Karpas-422 (cell line): ENCODE results near the gene RAC2. TPM values are rescaled to one million over a fixed set of nuclear protein-coding genes. Genes with fewer than 3 reads are reported as not detected.

ENCODE experiments used
- DNase-seq: peaks from one replicate; pipeline ENCODE4 v3.0.0-alpha.2; 2015
- H2AFZ ChIP-seq: fragments of 200-600 bp; sonication (generic); 2 replicates; pipeline ENCODE4 v1.6.1; 2014; ENCODE audit warnings: antibody characterized with exemption, low read length, mixed read lengths
- H3K27ac ChIP-seq: fragments of 200-600 bp; sonication (generic); 2 replicates; pipeline ENCODE4 v1.5.1; 2014; ENCODE audit warnings: mild to moderate bottlenecking, low read length, moderate library complexity
- H3K27me3 ChIP-seq: fragments of 200-600 bp; sonication (generic); 2 replicates; pipeline ENCODE4 v1.6.1; 2014; ENCODE audit warnings: low read length, mixed read lengths
- H3K36me3 ChIP-seq: fragments of 200-600 bp; sonication (generic); 2 replicates; pipeline ENCODE4 v1.6.1; 2014; ENCODE audit warnings: low read length, mixed read lengths; ENCODE audit not compliant: insufficient read depth
- H3K4me1 ChIP-seq: fragments of 200-600 bp; sonication (generic); 2 replicates; pipeline ENCODE4 v1.6.1; 2014; ENCODE audit warnings: mild to moderate bottlenecking, low read length, mixed read lengths
- H3K4me2 ChIP-seq: fragments of 200-600 bp; sonication (generic); 2 replicates; pipeline ENCODE4 v1.6.1; 2014; ENCODE audit warnings: low read length, low read depth, mild to moderate bottlenecking; ENCODE audit not compliant: poor library complexity, severe bottlenecking
- H3K4me3 ChIP-seq: fragments of 200-600 bp; sonication (generic); 2 replicates; pipeline ENCODE4 v1.5.1; 2014; ENCODE audit warnings: mild to moderate bottlenecking, antibody characterized with exemption, low read length, mixed read lengths
- H3K79me2 ChIP-seq: fragments of 200-600 bp; sonication (generic); 2 replicates; pipeline ENCODE4 v1.6.1; 2014; ENCODE audit warnings: mild to moderate bottlenecking, low read length, mixed read lengths
- H3K9ac ChIP-seq: fragments of 200-600 bp; sonication (generic); 2 replicates; pipeline ENCODE4 v1.6.0; 2014; ENCODE audit warnings: low read length
- H3K9me2 ChIP-seq: fragments of 200-600 bp; sonication (generic), shearing (Covaris generic); replicated peaks from 2 replicates; pipeline ENCODE4 v1.6.0; 2014; ENCODE audit warnings: mild to moderate bottlenecking, low read length, moderate library complexity; ENCODE audit not compliant: insufficient read depth
- H3K9me3 ChIP-seq: fragments of 300-700, 200-600 bp; sonication (generic); 2 replicates; pipeline ENCODE4 v1.6.1; 2014; ENCODE audit warnings: low read length, mixed read lengths
- H4K20me1 ChIP-seq: fragments of 200-600 bp; sonication (generic); 2 replicates; pipeline ENCODE4 v1.6.1; 2014; ENCODE audit warnings: mild to moderate bottlenecking, antibody characterized with exemption, low read length, low read depth; ENCODE audit not compliant: insufficient read depth
- total RNA-seq: library from RNA; depleted of rRNA; stranded (reverse); fragments of >200 nt; shearing (Covaris generic); gene quantifications from 2 replicates; pipeline ENCODE4 v1.2.3, GENCODE V29; 2014; ENCODE audit warnings: low replicate concordance

The RAC2 gene
- total RNA-seq, 1 experiment from 2014 or later, result 294 TPM

DNA sequence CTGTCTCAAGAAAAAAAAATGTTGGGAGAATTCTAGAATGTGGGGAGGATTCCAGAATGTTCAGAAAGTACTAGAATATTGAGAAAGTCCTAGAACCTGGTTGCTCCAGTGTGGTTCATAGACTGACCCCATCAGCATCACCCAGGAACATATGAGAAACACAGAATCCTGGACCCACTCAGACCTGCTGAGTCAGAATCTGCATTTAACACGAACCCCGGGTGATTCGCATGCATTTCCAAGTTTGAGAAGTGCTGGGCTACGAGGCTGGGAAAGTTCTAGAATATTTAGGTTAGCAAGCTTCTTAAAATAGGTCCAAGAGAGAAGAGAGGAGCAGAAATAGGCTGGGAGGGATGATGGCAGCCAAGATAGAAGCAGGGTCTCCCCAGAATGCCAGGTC lies 62.4 kb downstream of the RAC2 start:
- H3K27ac ChIP-seq, result no peak overlapping the region
- no peak overlapping the region for H3K4me3 ChIP-seq
- H3K9me2 ChIP-seq, result no peaks in the 10 kb centered on the region
- no peak overlapping the region for H2AFZ ChIP-seq
- H3K36me3 ChIP-seq, result no peaks in the 10 kb centered on the region
- H3K4me1 ChIP-seq, result peaks cover 4% of the 10 kb centered on the region; the same call in 1 of the 2 replicates
- H3K4me2 ChIP-seq, result no peak overlapping the region
- H3K9me3 ChIP-seq, result no peaks in the 10 kb centered on the region
- no peaks in the 10 kb centered on the region for H4K20me1 ChIP-seq
- no peak overlapping the region for H3K9ac ChIP-seq
- H3K27me3 ChIP-seq, result no peaks in the 10 kb centered on the region
- H3K79me2 ChIP-seq, result no peaks in the 10 kb centered on the region
- DNase-seq, result no peak

DNA sequence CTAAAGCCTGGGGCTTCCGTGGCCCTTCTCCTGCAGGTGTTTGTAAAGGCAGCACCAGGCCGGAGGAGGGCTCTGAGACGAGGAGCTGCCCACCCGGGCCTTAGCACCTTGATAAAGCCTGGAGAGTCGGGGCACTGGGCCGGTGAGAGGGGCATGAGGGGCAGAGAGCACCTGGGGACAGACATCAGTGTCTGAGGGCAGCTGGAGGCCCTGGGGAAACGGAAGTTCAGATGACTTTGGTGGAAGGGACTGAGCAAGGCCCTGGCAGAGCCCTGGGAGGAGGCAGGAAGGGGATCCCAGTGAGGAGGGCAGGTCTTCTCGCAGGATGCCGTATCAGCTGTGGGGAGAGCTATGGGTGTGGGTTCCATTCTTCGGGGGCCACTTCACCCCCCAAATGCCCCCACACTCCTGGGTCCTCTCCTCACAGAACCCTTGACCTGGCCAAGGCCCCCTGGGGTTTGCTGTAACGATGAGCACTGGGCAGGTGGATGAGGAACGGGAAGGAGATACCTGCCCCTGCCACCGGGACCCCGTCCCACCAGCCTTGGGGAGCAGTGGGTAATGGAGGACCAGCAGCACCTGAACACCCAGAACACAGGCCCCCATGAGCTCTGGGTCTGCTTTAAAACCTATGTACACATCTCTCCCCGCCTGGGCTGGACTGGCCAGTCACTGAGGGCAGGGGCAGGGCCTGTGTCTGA lies 63.4 kb downstream of the RAC2 start:
- H3K4me3 ChIP-seq, result no peak overlapping the region
- no peaks in the 10 kb centered on the region for H3K27me3 ChIP-seq
- no peaks in the 10 kb centered on the region for H3K36me3 ChIP-seq
- H3K9me2 ChIP-seq, result no peaks in the 10 kb centered on the region
- no peak for DNase-seq
- no peak overlapping the region for H3K4me2 ChIP-seq
- H3K27ac ChIP-seq, result no peak overlapping the region
- no peak overlapping the region for H3K9ac ChIP-seq
- H3K4me1 ChIP-seq, result peaks cover 5% of the 10 kb centered on the region; the same call in 1 of the 2 replicates
- no peaks in the 10 kb centered on the region for H3K9me3 ChIP-seq
- H4K20me1 ChIP-seq, result no peaks in the 10 kb centered on the region
- no peak overlapping the region for H2AFZ ChIP-seq
- H3K79me2 ChIP-seq, result no peaks in the 10 kb centered on the region

DNA sequence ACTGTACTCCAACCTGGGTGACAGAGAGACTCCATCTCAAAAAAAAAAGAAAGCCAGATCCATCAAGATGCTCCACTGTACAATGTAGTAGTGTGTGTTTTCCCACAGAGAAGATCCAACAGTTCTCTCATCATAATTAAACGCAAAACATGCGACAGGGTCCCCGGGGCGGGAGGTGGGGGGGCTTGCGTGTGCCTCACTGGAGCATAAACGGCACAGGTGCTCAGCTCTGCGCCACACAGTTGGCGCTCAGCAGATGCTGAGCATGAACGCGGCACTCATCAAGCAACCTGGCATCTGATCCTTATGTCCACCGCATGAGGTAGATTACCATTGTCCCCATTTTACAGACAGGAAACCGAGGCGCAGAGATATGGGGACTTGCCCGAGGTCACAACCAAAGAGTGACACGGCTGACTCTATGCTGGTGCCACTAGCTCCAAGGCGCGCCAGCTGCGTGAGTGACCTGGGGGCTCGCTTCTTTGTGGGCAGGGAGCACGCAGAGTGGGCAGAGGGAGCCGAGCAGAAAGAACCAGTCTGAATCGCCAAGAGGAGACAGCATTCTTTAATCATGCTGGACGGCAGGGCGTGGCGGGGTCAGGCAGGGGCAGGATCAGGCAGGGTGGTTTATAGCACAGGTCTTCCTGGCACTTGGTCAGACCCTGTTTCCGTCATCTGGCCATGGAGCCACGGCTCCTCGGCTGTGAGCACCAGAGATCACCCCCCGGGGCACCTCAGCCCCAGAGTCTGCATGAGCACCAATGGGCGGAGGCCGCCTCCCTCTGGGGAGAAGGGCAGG lies 64.2 kb downstream of the RAC2 start:
- Histone ChIP-seq H3K9me3 (no peaks in the 10 kb centered on the region), H2AFZ (no peak overlapping the region), H4K20me1 (no peaks in the 10 kb centered on the region), H3K36me3 (no peaks in the 10 kb centered on the region), H3K4me1 (peaks cover 5% of the 10 kb centered on the region; the same call in 1 of the 2 replicates), H3K4me3 (no peak overlapping the region), H3K4me2 (no peak overlapping the region), H3K27ac (no peak overlapping the region), H3K9ac (no peak overlapping the region), H3K27me3 (no peaks in the 10 kb centered on the region), H3K9me2 (no peaks in the 10 kb centered on the region), H3K79me2 (no peaks in the 10 kb centered on the region)
- no peak for DNase-seq

DNA sequence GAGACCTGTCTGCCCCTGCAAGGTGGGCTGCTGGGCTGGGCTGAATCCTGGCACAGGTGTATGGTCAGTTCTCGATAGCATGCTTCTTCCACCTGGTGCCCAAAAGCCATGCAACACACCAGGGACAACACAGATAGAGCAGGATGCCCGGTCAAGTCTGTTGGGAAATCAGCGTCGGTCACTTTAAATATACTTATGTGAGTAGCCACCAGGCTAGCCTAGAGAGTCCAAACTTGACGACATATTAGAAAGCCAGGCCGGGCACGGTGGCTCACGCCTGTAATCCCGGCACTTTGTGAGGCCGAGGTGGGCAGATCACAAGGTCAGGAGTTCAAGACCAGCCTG lies 65.0 kb downstream of the RAC2 start:
- no peak overlapping the region for H3K9ac ChIP-seq

DNA sequence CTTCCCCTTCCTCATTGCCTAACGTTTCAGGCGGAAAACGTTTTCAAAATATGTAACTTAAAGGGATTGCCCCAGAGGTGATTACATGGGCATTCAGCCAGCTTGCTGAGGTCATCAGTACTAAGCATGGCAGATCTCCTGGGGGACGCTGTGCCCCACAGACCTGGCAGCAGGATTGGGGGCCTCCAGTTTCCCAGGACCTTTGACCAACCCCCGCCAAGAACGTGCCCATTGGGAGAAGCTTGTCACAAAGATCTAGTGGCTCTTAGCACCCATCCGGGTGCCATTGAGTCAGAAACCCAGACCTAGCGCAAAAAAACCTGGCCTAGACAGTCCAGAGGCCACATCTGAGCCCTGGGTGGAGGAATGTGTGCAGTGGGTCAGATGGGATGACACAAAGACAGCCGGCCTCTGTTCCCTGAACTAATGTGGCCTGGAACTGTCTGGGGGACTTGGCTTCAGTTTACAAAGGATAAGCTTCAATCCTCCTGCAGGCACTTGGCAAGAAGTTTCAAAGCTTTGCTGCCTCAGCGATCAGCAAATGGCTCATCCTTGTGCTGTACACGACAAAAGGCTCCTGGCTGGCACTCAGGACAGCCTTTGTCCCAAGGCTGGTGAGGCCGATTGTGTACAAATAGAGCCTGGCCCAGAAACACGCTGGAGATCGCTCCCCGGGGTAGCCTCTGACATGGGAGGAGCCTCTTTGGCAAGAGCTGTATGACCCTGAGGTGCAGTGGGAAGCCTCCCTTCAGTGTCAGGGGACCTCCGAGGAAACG lies 65.5 kb downstream of the RAC2 start:
- H2AFZ ChIP-seq, result no peak overlapping the region
- no peaks in the 10 kb centered on the region for H3K9me3 ChIP-seq
- no peaks in the 10 kb centered on the region for H3K9me2 ChIP-seq
- peaks cover 5% of the 10 kb centered on the region; the same call in 1 of the 2 replicates for H3K4me1 ChIP-seq
- no peak overlapping the region for H3K27ac ChIP-seq
- H3K36me3 ChIP-seq, result no peaks in the 10 kb centered on the region
- no peaks in the 10 kb centered on the region for H4K20me1 ChIP-seq
- no peak overlapping the region for H3K4me2 ChIP-seq
- DNase-seq, result no peak
- no peak overlapping the region for H3K4me3 ChIP-seq
- H3K79me2 ChIP-seq, result no peaks in the 10 kb centered on the region
- H3K9ac ChIP-seq, result no peak overlapping the region
- H3K27me3 ChIP-seq, result no peaks in the 10 kb centered on the region

More for the DNA sequence above, 65.0 kb downstream of the RAC2 start:
- no peaks in the 10 kb centered on the region for H3K9me3 ChIP-seq
- H3K27ac ChIP-seq, result no peak overlapping the region
- H3K4me3 ChIP-seq, result no peak overlapping the region
- DNase-seq, result no peak
- no peaks in the 10 kb centered on the region for H3K79me2 ChIP-seq
- H4K20me1 ChIP-seq, result no peaks in the 10 kb centered on the region
- H3K9me2 ChIP-seq, result no peaks in the 10 kb centered on the region
- H3K27me3 ChIP-seq, result no peaks in the 10 kb centered on the region
- H3K36me3 ChIP-seq, result no peaks in the 10 kb centered on the region
- no peak overlapping the region for H2AFZ ChIP-seq
- no peak overlapping the region for H3K4me2 ChIP-seq
- peaks cover 5% of the 10 kb centered on the region; the same call in 1 of the 2 replicates for H3K4me1 ChIP-seq

DNA sequence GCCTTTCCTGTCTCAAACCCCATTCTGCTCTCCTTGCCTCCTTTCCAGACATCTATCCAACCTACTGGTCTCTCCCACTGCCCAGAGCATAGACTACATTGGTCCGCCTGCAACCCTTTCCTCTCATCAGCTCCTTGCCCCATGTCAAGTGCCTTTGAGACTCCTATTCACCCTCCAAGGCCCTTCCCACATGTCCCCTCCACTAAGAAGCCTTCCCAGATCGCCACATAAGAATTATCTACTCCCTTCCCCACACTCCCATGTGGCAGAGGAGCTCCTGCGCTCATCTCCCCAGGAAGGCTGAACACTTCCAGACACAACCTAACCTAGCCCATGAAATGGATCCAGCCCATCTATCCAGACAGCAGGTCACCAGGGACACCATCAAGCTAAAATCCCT lies 66.3 kb downstream of the RAC2 start:
- H3K36me3 ChIP-seq, result no peaks in the 10 kb centered on the region

DNA sequence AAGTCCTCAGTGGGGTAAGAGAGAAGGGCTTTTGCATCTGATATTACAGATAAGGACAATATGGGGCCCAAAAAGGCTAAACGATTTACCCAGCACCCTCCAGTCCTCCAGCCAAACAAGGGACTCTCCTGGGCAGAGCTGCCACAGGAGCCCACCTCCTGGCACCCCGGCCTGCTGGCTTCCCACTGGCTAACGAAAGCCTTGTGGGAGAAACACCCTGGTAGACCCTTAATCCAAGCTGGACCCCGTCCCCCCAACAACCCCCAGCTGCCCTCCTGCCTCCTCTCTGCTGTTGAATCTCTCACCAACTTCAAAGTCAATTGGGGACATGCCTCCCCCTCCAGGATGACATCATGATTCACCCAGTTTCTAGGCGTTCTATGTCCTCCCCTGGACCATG lies 66.8 kb downstream of the RAC2 start:
- H3K4me2 ChIP-seq, result no peak overlapping the region
- DNase-seq, result no peak
- H3K36me3 ChIP-seq, result no peaks in the 10 kb centered on the region
- no peaks in the 10 kb centered on the region for H3K27me3 ChIP-seq
- no peaks in the 10 kb centered on the region for H3K9me3 ChIP-seq
- peaks cover 5% of the 10 kb centered on the region; the same call in 1 of the 2 replicates for H3K4me1 ChIP-seq
- H3K4me3 ChIP-seq, result no peak overlapping the region
- H3K79me2 ChIP-seq, result no peaks in the 10 kb centered on the region
- no peaks in the 10 kb centered on the region for H3K9me2 ChIP-seq
- no peak overlapping the region for H2AFZ ChIP-seq
- no peak overlapping the region for H3K9ac ChIP-seq
- no peak overlapping the region for H3K27ac ChIP-seq
- no peaks in the 10 kb centered on the region for H4K20me1 ChIP-seq

More for the DNA sequence above, 66.3 kb downstream of the RAC2 start:
- DNase-seq, result no peak
- Histone ChIP-seq H2AFZ (no peak overlapping the region), H3K4me2 (no peak overlapping the region), H3K4me3 (no peak overlapping the region), H3K9me2 (no peaks in the 10 kb centered on the region), H3K27me3 (no peaks in the 10 kb centered on the region), H4K20me1 (no peaks in the 10 kb centered on the region), H3K4me1 (peaks cover 5% of the 10 kb centered on the region; the same call in 1 of the 2 replicates), H3K79me2 (no peaks in the 10 kb centered on the region), H3K9me3 (no peaks in the 10 kb centered on the region), H3K27ac (no peak overlapping the region), H3K9ac (no peak overlapping the region)
